ES-I3 (cell line): ENCODE data around the gene CELF2.
"Not testable (repeated sequence)": the region's sequence is repeated elsewhere in the genome, so short reads cannot be mapped to it uniquely, and the experiment has no call there.

Source experiments
- H3K36me3 ChIP-seq: 2 replicates; pipeline ENCODE4 v1.6.1; 2013; ENCODE audit warnings: mild to moderate bottlenecking, low read length, control low read depth, moderate library complexity; ENCODE audit not compliant: insufficient read depth
- H3K4me1 ChIP-seq: 2 replicates; pipeline ENCODE4 v1.6.1; 2013; ENCODE audit warnings: mild to moderate bottlenecking, control low read depth, low read length; ENCODE audit not compliant: insufficient read depth
- H3K9ac ChIP-seq: 2 replicates; pipeline ENCODE4 v1.6.1; 2013; ENCODE audit warnings: low read depth, mild to moderate bottlenecking, low read length, moderate library complexity
- H3K9me3 ChIP-seq: 2 replicates; pipeline ENCODE4 v1.6.1; 2013; ENCODE audit warnings: mild to moderate bottlenecking, low read length, moderate library complexity; ENCODE audit not compliant: control insufficient read depth, insufficient read depth

CELF2 gene

DNA sequence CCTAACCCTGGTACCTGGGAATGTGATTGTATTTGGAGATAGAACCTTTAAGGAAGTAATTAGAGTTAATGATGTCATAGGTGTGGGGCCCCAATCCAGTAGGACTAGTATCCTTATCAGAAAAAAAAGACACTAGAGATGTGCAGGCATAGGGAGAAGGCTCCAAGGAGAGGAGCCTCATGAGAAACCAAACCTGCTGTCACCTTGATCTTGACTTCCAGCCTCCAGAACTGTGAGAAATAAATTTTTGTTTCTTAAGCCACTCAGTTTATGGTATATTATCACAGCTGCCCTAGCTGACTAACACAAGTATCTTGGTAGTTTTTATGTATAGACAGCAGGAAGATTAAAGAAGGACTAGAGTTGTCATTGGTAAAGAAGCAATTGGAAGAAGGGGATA, 23.9 kb upstream of the CELF2 start:
- H3K36me3 ChIP-seq, result no peaks in the 10 kb centered on the region
- H3K9me3 ChIP-seq, result no peaks in the 10 kb centered on the region; the same call in 1 of the 2 replicates
- H3K9ac ChIP-seq, result no peak overlapping the region
- no peaks in the 10 kb centered on the region for H3K4me1 ChIP-seq

DNA sequence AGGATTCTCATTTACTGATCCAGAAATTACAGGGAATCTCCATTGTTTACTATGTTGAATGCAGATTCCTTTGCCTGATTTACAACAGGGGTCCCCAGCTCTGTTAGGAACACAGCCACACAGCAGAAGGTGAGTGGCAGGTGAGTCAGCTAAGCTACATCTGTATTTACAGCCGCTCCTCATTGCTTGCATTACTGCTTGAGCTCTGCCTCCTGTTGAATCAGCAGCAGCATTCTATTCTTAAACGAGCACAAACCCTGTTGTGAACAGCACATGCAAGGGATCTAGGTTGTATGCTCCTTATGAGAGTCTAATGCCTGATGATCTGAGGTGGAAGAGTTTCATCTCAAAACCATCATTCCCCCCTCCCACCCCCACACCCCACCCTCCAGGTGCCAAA, 23.3 kb upstream of the CELF2 start:
- Histone ChIP-seq H3K36me3 (no peaks in the 10 kb centered on the region), H3K9me3 (no peaks in the 10 kb centered on the region; the same call in 1 of the 2 replicates)

DNA sequence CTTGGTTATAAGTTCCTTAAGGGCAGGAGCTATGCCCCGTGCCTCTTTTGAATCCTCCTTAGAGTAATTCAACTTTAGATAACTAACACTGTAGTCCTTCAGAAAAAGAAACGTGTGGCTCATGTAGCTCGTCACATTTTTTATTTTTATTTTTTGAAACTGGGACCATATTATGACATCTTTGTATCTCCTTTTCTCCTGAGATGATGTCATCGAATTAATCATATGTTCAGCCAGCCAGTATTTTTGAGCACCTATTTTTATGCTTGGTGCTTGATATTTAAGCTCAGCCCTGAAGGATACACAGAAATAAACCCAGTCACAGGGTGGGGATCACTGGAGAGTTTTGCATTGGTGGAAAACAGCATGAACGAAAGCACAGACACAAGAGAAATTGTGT, 22.6 kb upstream of the CELF2 start:
- Histone ChIP-seq H3K4me1 (no peaks in the 10 kb centered on the region), H3K36me3 (no peaks in the 10 kb centered on the region), H3K9me3 (no peaks in the 10 kb centered on the region; the same call in 1 of the 2 replicates), H3K9ac (no peak overlapping the region)

More for the DNA sequence above, 23.3 kb upstream of the CELF2 start:
- Histone ChIP-seq H3K4me1 (no peaks in the 10 kb centered on the region), H3K9ac (no peak overlapping the region)

DNA sequence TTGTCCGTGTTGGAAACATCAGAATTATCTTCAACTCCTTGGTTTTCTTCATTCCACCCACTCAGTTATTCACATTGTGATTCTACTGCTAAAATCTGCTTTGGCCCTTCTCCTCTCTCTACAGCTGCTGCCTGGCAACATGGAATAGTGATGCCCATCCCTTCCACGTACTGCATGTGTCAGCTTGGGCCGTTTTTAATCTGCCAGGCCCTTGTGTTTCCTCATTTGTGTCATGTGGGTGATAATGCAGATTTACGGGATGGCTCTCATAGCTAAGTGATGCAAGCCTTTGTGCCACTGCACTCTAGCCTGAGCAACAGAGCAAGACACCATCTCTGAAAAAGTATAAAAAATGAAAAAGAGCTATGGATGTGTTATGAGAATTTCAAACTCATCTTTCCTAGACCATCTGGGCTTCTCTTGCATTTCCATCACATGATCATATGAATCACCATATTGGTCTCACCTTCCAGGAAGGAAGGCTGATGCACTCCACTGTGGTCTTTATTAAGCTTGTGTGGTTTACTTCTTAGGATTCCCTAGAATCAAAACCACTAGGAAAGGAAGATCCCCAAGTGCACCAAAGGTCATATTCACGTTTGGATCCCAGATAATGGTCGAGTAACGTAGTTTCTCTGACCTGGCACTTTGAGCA, 20.6 kb upstream of the CELF2 start:
- no peaks in the 10 kb centered on the region; the same call in 1 of the 2 replicates for H3K9me3 ChIP-seq
- no peak overlapping the region for H3K9ac ChIP-seq
- no peaks in the 10 kb centered on the region for H3K4me1 ChIP-seq
- H3K36me3 ChIP-seq, result no peaks in the 10 kb centered on the region

DNA sequence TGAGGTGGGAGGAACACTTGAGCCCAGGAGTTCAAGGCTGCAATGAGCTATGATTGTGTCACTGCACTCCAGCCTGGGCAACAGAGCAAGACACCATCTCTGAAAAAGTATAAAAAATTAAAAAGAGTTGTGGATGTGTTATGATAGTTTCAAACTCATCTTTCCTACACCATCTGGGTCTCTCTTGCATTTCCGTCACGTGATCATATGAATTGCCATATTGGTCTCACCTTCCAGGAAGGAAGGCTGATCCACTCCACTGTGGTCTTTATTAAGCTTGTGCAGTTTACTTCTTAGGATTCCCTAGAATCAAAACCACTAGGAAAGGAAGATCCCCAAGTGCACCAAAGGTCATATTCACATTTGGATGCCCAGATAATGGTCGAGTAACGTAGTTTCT, 18.2 kb upstream of the CELF2 start:
- H3K9me3 ChIP-seq, H3K9ac ChIP-seq, H3K4me1 ChIP-seq: not testable (repeated sequence)

DNA sequence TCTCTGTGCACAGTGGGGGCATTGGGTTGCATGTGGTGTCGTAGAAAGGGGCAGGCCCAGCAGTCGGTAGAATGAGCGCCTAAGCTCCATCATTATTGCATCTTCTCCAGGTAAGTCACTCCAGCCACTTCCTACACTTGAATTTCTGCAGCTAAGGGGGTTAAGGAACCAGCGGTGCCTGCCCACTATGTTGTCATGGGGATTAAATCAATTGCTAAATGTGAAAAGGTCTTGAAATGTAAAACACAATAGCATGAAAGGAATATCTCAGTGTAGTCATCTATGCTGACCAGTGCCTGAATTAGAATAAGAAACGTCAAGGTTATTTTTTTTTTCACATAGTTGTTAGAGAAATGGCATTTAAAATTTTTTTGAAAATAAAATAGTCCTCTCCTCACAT, 15.2 kb upstream of the CELF2 start:
- peaks cover 12% of the 10 kb centered on the region; the same call in 1 of the 2 replicates for H3K4me1 ChIP-seq
- no peaks in the 10 kb centered on the region for H3K9me3 ChIP-seq
- H3K9ac ChIP-seq, result no peak overlapping the region
- no peaks in the 10 kb centered on the region for H3K36me3 ChIP-seq

More for the DNA sequence above, 18.2 kb upstream of the CELF2 start:
- not testable (repeated sequence) for H3K36me3 ChIP-seq

DNA sequence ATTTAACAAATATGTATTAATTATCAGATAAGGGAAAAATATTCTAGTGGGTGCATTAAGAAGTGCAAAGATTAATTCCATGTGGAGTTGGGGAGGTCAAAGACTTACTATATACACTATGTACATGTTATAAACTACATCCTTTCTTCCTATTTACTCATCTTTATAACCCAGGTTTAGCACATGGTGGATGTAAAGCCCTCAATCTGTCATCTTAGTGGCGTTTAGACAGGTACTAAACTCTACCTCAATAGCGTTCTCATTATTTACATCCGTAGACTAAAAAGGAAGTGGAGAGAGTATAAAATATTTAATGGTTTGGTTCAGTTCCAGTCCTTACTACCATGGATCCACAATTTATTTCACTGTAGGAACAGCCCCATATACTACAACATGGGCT, 14.8 kb upstream of the CELF2 start:
- Histone ChIP-seq H3K9ac (no peak overlapping the region), H3K36me3 (no peaks in the 10 kb centered on the region), H3K9me3 (no peaks in the 10 kb centered on the region), H3K4me1 (peaks cover 12% of the 10 kb centered on the region; the same call in 1 of the 2 replicates)

DNA sequence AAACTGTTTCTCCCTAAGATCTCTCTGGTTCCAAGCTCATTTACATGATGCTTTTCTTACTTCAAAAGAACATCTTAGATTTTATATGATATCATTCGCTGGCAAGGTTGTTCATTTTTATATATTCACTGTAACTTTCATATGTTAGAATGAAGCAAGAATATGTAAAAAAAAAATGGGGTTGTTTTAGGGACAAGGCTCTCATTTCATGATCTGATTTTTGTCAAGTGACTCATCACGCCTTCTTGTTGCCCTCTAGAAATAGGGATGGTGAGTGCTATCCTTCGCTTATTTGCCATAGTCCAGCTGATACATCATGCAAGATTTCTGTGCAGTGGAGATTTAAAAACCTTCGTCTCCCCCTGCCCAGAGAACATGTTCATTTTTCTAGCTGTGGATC, 14.0 kb upstream of the CELF2 start:
- Histone ChIP-seq H3K4me1 (peaks cover 12% of the 10 kb centered on the region; the same call in 1 of the 2 replicates), H3K9ac (no peak overlapping the region), H3K36me3 (no peaks in the 10 kb centered on the region), H3K9me3 (no peaks in the 10 kb centered on the region)

DNA sequence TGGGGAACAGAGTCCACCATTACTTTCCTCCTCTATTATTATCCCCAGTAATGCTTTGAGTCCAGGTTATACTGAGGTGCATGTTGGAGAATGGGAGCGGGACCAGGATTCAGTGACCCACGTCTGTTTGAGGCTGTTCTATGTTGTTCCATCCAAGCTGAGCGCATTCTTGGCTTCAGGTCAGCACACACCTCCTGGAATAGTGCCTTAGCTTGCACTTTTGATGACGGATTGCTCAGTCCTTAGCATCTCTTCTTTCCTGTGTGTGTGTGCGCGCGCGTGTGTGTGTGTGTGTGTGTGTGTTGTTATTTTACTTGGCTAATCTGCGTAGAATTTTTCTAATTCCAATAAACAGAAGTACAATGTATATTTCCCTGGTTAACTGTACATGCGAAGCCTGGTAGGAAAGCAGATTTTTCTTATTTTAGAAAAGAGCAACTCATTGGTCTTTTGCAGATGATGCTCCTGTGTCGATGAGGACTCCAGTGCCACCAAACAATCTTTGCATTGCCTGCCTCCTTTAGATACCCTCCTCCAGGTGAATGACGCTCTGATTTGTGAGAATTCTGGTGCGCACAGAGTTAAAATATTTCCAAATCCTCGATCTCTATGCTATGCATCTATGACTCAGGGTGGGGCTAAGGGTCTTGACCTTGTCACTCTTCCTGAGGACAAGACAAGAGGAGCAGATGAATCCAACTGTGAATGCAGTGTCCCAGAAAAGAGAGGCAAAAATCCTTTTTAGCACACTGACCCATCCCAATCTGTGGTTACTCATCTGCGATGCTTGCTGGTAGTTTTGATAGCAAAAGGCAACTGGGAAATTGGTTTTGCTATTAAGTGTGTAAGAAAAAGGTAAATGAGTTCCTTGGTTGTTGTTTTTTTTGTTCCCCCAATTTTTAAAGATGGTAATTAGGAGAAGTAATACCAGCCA, 13.3 kb upstream of the CELF2 start:
- no peaks in the 10 kb centered on the region for H3K9me3 ChIP-seq

DNA sequence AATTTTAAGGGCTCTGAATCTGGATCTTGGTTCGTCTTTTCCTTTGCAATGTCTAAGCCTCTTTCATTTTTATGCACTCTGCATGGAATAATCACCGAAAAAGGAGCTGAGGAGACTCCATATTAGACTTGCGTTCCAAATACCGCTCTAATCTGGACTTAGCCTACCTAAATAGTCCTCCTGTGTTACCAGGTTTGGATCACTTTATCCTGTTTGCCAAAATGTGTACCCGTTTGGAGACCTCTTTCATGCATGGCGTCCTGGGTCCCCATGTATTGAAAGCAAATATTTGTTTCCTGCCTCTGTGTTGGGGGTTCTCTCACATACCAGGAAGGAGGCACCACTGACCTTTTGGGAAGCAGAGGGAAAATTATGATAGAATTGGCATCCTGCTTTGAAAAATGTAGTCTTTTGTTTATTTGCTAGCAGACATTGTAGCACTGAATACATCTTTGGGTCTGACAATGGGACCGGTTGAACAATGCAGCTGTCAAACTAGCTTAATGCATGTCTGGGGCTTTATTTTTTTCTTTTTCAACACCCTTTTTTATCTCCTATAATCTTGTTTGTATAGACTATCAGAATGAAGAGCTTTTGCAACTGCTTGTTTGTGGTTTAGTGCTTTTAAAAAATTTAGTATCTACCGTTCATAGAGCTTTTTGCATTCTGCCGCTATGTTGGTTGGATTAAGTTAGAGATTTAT, 11.8 kb upstream of the CELF2 start:
- peaks cover 12% of the 10 kb centered on the region; the same call in 1 of the 2 replicates for H3K4me1 ChIP-seq
- no peaks in the 10 kb centered on the region for H3K9me3 ChIP-seq
- H3K9ac ChIP-seq, result no peak overlapping the region

More for the DNA sequence above, 13.3 kb upstream of the CELF2 start:
- no peaks in the 10 kb centered on the region for H3K36me3 ChIP-seq
- H3K4me1 ChIP-seq, result peaks cover 12% of the 10 kb centered on the region; the same call in 1 of the 2 replicates
- H3K9ac ChIP-seq, result no peak overlapping the region

DNA sequence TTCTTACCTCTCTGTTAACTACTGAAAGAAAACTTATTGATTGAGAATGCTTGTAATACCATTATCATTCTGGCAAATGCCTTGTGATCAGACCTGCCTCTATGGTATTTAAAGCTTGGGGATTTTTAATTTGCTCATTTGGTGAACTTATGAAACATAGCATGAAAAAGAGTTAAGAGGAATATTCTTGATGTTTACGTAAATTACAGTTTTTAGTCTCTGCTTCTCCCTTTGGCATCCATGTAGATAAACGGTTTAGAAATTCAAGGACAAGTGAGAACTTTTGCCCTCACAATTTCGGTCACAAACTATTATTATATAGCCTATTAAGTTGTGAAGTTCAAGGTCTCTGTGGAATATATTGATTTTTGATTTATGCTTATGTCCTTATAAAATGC, 11.2 kb upstream of the CELF2 start:
- H3K9me3 ChIP-seq, result no peaks in the 10 kb centered on the region
- H3K4me1 ChIP-seq, result peaks cover 12% of the 10 kb centered on the region; the same call in 1 of the 2 replicates
- no peak overlapping the region for H3K9ac ChIP-seq
- H3K36me3 ChIP-seq, result no peaks in the 10 kb centered on the region

More for the DNA sequence above, 11.8 kb upstream of the CELF2 start:
- no peaks in the 10 kb centered on the region for H3K36me3 ChIP-seq

DNA sequence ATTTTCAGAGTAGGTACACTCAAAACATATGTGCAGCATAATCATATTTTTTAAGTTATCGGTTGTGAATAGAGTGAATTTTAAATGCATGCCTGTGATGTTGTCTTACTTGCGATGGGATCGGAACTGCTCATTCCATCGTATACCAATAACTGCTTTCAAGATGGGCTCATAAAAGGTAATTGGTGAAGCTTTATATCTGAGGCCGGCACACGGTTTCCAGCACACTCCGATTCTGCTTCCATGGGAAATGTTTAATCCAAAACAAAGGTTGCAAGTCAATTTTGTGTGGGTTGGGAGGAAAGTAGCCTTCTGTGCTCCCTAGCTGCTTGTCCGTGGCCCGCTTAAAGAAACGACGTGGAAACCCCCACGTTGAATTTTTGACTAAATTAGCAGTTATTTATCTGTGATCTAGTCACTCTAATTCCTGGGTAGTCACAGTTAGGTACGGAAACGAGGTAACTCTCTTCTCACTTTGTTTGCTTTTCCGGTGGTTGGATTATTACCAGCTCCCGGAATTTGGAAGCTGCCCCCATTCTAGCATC, 10.1 kb upstream of the CELF2 start:
- Histone ChIP-seq H3K9ac (no peak overlapping the region), H3K4me1 (peaks cover 12% of the 10 kb centered on the region; the same call in 1 of the 2 replicates), H3K36me3 (no peaks in the 10 kb centered on the region), H3K9me3 (no peaks in the 10 kb centered on the region)

DNA sequence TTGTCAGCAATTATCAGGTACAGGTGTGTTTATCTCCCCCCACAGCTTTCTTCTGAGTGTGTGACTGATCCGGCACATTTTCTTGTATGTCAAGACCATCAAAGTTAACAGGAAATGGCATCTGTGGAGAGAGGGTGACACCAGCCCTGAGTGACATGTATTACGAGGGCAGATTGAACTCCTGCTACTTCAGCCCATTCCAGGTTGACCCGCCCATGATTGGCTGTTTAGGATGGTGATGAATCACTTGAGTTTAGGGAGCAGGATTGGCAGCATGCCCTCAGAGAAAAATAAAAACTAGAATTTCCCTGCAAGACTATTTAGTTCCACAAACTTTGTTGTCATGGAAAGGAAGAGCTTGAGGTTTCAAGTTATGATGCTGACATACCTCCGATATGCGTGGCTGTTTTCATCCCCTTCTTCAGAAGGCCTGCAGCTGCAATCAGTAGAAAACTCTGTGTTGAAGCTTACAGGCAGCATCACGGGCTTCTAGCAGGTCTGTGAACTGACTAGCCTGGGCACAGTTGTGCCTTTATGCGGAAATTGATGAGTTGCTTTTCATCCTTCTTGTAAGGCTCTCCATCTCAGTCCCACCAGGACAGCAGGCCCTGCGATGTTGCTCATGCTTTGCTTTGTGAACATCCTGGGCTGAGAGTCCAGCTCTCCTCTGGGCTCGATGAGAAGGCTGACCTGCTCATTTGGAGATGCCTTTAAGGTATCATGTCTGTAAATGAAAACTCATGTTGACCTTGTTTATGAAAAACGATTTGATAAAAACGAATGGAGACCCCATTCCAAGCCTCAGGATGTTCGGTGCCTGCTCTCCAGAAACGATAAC, 8.0 kb upstream of the CELF2 start:
- H3K9ac ChIP-seq, result no peak overlapping the region
- no peaks in the 10 kb centered on the region for H3K9me3 ChIP-seq
- H3K36me3 ChIP-seq, result no peaks in the 10 kb centered on the region
- peaks cover 28% of the 10 kb centered on the region for H3K4me1 ChIP-seq
